Mucosa of stomach (tissue), 1 donor: ENCODE data around the gene SKAP1.

Experiments
- H3K27me3 ChIP-seq: one replicate; pipeline ENCODE4 v1.7.0; 2013; ENCODE audit warnings: mild to moderate bottlenecking, low read length; ENCODE audit not compliant: control insufficient read depth, insufficient read depth
- H3K36me3 ChIP-seq: one replicate; pipeline ENCODE4 v1.7.0; 2013; ENCODE audit warnings: low read length; ENCODE audit not compliant: control insufficient read depth, insufficient read depth
- H3K4me1 ChIP-seq: one replicate; pipeline ENCODE4 v1.7.0; 2013; ENCODE audit warnings: mild to moderate bottlenecking, low read length; ENCODE audit not compliant: control insufficient read depth, insufficient read depth
- H3K4me3 ChIP-seq: one replicate; pipeline ENCODE4 v1.7.0; 2013; ENCODE audit warnings: low read length
- H3K9ac ChIP-seq: one replicate; pipeline ENCODE4 v1.7.0; 2013; ENCODE audit warnings: mild to moderate bottlenecking, low read length, moderate library complexity
- H3K9me3 ChIP-seq: one replicate; pipeline ENCODE4 v1.7.0; 2013; ENCODE audit warnings: mild to moderate bottlenecking, low read length, moderate library complexity; ENCODE audit not compliant: control insufficient read depth
- donor health status: Pancreatic carcinoma.

Gene SKAP1

GRCh38 chr17:48392857-48393256, 37.2 kb downstream of the SKAP1 start:
- H3K4me1 ChIP-seq, result no peaks in the 10 kb centered on the region
- H3K9ac ChIP-seq, result no peak overlapping the region
- no peaks in the 10 kb centered on the region for H3K27me3 ChIP-seq
- no peaks in the 10 kb centered on the region for H3K36me3 ChIP-seq
- no peaks in the 10 kb centered on the region for H3K9me3 ChIP-seq
- H3K4me3 ChIP-seq, result no peak overlapping the region

- H3K9me3 ChIP-seq, result no peaks in the 10 kb centered on the region
Measured at GRCh38 chr17:48391444-48391843, 38.6 kb downstream of the SKAP1 start.

GRCh38 chr17:48389903-48390302, 40.1 kb downstream of the SKAP1 start:
- Histone ChIP-seq H3K4me3 (no peak overlapping the region), H3K4me1 (no peaks in the 10 kb centered on the region), H3K9me3 (no peaks in the 10 kb centered on the region), H3K9ac (no peak overlapping the region), H3K36me3 (no peaks in the 10 kb centered on the region), H3K27me3 (peaks cover 10% of the 10 kb centered on the region)

More at GRCh38 chr17:48391444-48391843, 38.6 kb downstream of the SKAP1 start:
- no peaks in the 10 kb centered on the region for H3K36me3 ChIP-seq
- no peak overlapping the region for H3K4me3 ChIP-seq
- no peaks in the 10 kb centered on the region for H3K4me1 ChIP-seq
- no peak overlapping the region for H3K9ac ChIP-seq
- H3K27me3 ChIP-seq, result no peaks in the 10 kb centered on the region

GRCh38 chr17:48388955-48389743, 40.9 kb downstream of the SKAP1 start:
- no peaks in the 10 kb centered on the region for H3K4me1 ChIP-seq
- H3K4me3 ChIP-seq, result no peak overlapping the region
- no peaks in the 10 kb centered on the region for H3K9me3 ChIP-seq
- H3K36me3 ChIP-seq, result no peaks in the 10 kb centered on the region
- no peak overlapping the region for H3K9ac ChIP-seq
- H3K27me3 ChIP-seq, result peaks cover 10% of the 10 kb centered on the region

GRCh38 chr17:48386826-48387225, 43.2 kb downstream of the SKAP1 start:
- Histone ChIP-seq H3K27me3 (peaks cover 13% of the 10 kb centered on the region), H3K4me1 (no peaks in the 10 kb centered on the region), H3K36me3 (no peaks in the 10 kb centered on the region), H3K9ac (no peak overlapping the region), H3K4me3 (no peak overlapping the region), H3K9me3 (no peaks in the 10 kb centered on the region)

GRCh38 chr17:48385319-48385718, 44.7 kb downstream of the SKAP1 start:
- H3K27me3 ChIP-seq, result peaks cover 13% of the 10 kb centered on the region

GRCh38 chr17:48384164-48384563, 45.9 kb downstream of the SKAP1 start:
- no peaks in the 10 kb centered on the region for H3K36me3 ChIP-seq
- H3K27me3 ChIP-seq, result peaks cover 13% of the 10 kb centered on the region
- H3K4me1 ChIP-seq, result no peaks in the 10 kb centered on the region
- no peaks in the 10 kb centered on the region for H3K9me3 ChIP-seq
- H3K9ac ChIP-seq, result no peak overlapping the region
- no peak overlapping the region for H3K4me3 ChIP-seq

More at GRCh38 chr17:48385319-48385718, 44.7 kb downstream of the SKAP1 start:
- Histone ChIP-seq H3K36me3 (no peaks in the 10 kb centered on the region), H3K4me1 (no peaks in the 10 kb centered on the region), H3K9ac (no peak overlapping the region), H3K4me3 (no peak overlapping the region), H3K9me3 (no peaks in the 10 kb centered on the region)

GRCh38 chr17:48382989-48383388, 47.0 kb downstream of the SKAP1 start:
- H3K9me3 ChIP-seq, result no peaks in the 10 kb centered on the region
- H3K36me3 ChIP-seq, result no peaks in the 10 kb centered on the region
- no peaks in the 10 kb centered on the region for H3K4me1 ChIP-seq
- H3K27me3 ChIP-seq, result peaks cover 21% of the 10 kb centered on the region
- H3K9ac ChIP-seq, result no peak overlapping the region
- H3K4me3 ChIP-seq, result no peak overlapping the region

- Histone ChIP-seq H3K4me3 (no peak overlapping the region), H3K4me1 (no peaks in the 10 kb centered on the region), H3K9ac (no peak overlapping the region), H3K27me3 (peaks cover 12% of the 10 kb centered on the region), H3K9me3 (no peaks in the 10 kb centered on the region), H3K36me3 (no peaks in the 10 kb centered on the region)
Measured at GRCh38 chr17:48378708-48379392, 51.2 kb downstream of the SKAP1 start.

GRCh38 chr17:48378238-48378637, 51.8 kb downstream of the SKAP1 start:
- Histone ChIP-seq H3K4me1 (no peaks in the 10 kb centered on the region), H3K9me3 (no peaks in the 10 kb centered on the region), H3K27me3 (peaks cover 16% of the 10 kb centered on the region), H3K9ac (no peak overlapping the region), H3K36me3 (no peaks in the 10 kb centered on the region), H3K4me3 (no peak overlapping the region)

GRCh38 chr17:48376682-48377325, 53.2 kb downstream of the SKAP1 start:
- Histone ChIP-seq H3K27me3 (peaks cover 14% of the 10 kb centered on the region), H3K9me3 (no peaks in the 10 kb centered on the region), H3K4me1 (no peaks in the 10 kb centered on the region), H3K4me3 (no peak overlapping the region), H3K36me3 (no peaks in the 10 kb centered on the region), H3K9ac (no peak overlapping the region)

GRCh38 chr17:48375356-48375755, 54.7 kb downstream of the SKAP1 start:
- peaks cover 14% of the 10 kb centered on the region for H3K27me3 ChIP-seq
- H3K4me1 ChIP-seq, result no peaks in the 10 kb centered on the region
- H3K36me3 ChIP-seq, result no peaks in the 10 kb centered on the region
- H3K4me3 ChIP-seq, result no peak overlapping the region
- no peak overlapping the region for H3K9ac ChIP-seq
- no peaks in the 10 kb centered on the region for H3K9me3 ChIP-seq
